IPS DF 4.7 (cell line): ENCODE measurements around the gene TPRA1.
"Not testable (repeated sequence)": the region's sequence is repeated elsewhere in the genome, so short reads cannot be mapped to it uniquely, and the experiment has no call there.

Source experiments
- DNase-seq: peaks from one replicate; pipeline ENCODE4 v3.0.0-alpha.2; 2013; ENCODE audit warnings: low spot score; ENCODE audit errors: extremely low read depth

Gene TPRA1

GRCh38 chr3:127616836-127617605 lies 26.5 kb upstream of the TPRA1 start:
- no peak for DNase-seq

DNA sequence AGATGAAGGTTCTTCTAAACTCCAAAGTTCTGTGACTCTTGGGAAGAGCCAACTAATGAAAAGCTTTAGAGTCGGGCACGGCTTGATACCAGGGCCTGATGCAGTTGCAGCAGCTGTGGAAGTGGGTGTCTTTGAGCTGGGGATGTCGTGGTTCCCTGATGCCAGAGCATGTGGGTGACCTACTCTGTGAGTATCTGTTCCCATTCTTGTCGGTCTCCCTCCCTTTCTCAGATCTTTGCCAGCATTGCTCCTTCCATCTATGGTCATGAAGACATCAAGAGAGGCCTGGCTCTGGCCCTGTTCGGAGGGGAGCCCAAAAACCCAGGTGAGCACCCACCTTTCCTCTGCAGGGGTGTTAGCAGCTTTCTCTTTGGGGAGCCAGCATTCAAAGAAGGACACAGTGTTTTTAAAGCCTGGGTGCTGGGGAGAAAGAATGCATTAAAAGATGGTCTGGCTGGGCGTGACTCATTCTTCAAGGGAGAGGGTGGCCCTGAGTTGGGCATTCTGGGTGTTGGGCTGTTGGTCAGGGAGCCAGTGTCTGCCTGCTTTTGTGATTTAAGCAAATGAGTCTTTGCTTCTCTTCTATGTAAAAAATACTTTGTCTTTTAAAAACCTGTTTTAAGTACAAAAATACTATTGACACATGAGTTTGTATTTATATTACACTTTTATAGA lies 25.2 kb upstream of the TPRA1 start:
- DNase-seq = no peak

GRCh38 chr3:127614928-127615589 lies 24.5 kb upstream of the TPRA1 start:
- DNase-seq = no peak

- no peak for DNase-seq
These were observed 22.9 kb upstream of the TPRA1 start for GRCh38 chr3:127613406-127613805.

- no peak for DNase-seq
These were observed 22.4 kb upstream of the TPRA1 start for GRCh38 chr3:127612966-127613365.

DNA sequence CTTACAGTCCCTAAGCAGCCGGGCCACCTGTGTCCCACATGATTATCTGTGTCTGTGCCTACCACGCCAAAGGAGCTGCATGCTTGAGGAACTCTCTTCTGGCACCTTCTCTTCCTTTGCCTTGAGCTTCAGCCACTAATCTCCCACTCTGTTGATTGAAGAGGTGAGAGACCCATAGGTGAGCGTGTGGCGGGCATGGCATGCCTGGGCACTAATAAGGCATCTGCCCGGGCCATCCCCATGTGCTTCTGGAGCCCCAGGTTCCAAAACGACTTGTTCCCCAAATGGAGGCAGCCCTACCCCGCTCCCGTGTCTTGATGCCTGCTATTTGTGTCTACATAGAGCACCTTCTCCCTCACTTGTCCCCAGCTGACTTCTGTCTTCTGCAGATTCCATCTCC lies 20.7 kb upstream of the TPRA1 start:
- DNase-seq = no peak

DNA sequence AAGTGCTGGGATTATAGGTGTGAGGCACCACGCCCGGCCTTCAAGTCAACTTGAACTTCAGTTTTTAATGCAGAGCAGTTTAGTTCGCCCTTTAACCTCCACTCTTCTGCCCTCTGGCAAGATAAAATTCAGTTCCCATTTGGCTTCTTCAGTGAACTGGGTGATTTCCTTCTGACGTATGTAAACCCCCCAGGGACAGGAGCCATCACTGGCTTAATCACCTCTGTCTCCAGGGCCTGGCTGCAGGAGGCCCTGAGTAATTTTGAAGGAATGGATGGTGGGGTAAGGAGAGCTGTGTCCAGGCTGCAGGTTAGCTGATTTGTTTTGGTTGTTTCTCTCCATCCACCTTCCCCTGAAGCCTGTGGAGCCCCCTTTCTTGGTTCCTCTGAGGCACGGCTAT lies 19.6 kb upstream of the TPRA1 start:
- no peak for DNase-seq

- DNase-seq = no peak
These were observed 17.8 kb upstream of the TPRA1 start for GRCh38 chr3:127608362-127608718.

DNA sequence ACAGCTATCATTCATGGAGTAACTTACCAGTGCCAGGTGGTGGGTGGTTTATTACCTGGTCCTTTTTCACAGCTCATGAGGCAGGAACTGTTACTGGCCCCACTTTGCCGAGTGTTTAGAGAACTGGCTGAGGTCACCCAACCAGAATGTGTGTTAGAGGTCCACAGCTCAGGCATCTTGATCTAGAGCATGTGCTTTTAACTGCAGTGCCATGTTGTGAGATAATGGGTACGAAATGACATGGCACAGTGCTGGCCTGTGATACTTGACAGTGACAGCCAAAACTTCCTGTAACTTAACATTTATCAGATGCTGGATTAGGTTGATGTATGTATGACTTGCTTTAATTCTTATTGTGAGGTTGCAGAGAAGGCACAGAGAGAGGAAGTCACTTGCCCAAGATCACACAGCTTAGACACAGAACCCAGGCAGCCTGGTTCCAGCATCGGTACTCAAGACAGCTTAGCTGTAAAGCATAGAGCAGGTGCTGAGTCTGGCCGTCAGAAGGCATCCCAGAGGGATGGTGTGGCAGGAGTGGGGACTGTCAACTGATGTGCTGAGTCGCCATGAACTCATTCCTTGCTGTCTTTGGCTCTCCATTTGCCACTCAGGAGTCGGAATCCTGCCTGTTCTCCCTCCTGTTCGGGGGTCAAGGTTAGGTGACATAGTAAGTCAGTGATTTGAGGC lies 17.3 kb upstream of the TPRA1 start:
- no peak for DNase-seq

DNA sequence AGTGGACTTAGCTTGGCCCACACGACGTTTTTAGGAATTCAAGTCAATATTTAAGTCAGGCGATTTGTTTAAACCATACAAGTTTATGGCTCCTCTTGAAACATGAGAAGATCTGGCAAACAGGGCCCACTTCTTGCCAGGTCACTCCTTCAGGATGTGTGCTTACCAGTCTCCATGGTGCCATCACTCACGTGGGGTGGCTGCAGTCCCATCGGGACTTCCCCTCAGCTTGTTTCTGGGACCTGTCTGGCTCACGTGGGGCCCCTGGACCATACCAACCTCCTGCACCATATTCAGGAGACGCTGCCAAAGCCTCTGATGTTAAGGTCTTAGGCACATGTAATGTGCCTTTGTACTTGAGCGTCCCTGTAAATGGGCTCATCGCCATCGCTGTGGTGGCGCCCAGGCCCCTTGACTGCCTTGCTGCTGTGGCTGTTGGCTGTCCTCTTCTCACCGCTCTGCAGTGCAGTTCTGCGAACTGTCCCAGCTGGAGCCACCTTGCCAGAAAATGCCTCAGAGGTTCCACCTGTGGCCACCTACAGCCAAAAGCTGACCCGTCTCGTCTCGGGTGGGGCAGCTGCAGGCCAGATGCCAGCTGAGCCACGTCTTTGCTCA lies 16.6 kb upstream of the TPRA1 start:
- DNase-seq = no peak

DNA sequence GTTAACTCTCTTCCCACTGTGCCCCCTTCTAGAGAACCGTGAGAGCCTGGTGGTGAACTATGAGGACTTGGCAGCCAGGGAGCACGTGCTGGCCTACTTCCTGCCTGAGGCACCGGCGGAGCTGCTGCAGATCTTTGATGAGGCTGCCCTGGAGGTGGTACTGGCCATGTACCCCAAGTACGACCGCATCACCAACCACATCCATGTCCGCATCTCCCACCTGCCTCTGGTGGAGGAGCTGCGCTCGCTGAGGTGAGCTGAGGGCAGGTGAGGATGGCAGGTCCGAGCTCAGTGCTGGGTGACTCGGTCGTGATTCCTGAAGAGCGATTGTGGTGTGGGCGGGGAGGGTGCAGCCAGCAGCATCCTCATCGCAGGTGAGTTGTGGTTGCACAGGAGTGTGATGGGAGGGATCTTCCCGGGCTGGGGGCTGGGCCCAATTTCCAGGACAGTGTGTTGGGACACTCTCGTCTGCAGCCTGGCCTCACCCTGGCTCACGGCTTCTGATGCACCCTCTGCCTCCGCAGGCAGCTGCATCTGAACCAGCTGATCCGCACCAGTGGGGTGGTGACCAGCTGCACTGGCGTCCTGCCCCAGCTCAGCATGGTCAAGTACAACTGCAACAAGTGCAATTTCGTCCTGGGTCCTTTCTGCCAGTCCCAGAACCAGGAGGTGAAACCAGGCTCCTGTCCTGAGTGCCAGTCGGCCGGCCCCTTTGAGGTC lies 15.7 kb upstream of the TPRA1 start:
- no peak for DNase-seq

- DNase-seq = not testable (repeated sequence)
These were observed 15.0 kb upstream of the TPRA1 start for GRCh38 chr3:127605547-127605946.

DNA sequence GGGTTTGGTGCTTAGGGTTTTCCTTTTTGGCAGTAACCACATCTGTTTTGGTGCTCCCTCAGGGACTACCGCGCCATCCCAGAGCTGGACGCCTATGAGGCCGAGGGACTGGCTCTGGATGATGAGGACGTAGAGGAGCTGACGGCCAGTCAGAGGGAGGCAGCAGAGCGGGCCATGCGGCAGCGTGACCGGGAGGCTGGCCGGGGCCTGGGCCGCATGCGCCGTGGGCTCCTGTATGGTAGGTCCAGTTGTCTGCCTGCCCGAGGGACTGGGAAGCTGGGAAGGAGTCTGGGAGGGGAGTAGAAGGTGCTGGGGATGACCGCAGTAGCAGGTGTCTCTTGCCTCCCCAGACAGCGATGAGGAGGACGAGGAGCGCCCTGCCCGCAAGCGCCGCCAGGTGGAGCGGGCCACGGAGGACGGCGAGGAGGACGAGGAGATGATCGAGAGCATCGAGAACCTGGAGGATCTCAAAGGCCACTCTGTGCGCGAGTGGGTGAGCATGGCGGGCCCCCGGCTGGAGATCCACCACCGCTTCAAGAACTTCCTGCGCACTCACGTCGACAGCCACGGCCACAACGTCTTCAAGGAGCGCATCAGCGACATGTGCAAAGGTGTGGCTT lies 14.1 kb upstream of the TPRA1 start:
- no peak for DNase-seq

GRCh38 chr3:127604035-127604434 lies 13.5 kb upstream of the TPRA1 start:
- no peak for DNase-seq

- no peak for DNase-seq
These were observed 10.4 kb upstream of the TPRA1 start for GRCh38 chr3:127600749-127601456.

GRCh38 chr3:127598841-127599570 lies 8.5 kb upstream of the TPRA1 start:
- no peak for DNase-seq

DNA sequence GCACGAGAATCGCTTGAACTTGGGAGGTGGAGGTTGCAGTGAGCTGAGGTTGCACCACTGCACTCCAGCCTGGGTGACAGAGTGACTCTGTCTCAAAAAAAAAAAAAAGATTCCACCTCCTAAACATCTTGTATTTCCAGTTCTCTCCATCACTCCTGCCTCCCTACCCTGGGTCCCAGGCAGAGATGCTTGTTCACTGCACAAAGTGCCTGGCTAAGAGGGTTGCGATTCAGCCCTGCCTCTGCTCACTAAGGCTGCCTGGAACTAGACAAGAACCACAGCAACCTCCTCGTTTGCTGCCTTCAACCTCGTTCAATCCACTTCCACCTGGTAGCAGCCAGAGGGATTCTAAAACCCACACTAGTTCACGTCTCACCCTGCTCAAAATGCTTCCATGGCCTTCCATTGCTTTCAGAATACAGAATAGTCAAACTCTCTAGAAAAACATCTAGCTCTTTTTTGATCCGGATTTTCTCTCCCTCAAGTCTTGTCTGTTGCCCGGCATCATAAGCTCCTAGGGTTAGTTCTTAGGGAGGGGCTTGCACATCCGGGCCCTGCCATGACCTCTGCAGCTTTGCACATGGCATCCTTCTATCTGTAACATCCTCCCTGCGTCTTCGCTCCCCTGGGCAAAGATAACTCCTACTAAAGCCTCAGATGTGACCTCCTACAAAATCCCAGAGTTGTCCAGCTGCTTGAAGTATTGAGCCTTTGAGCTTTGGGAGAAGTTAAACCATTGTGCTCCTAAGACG lies 6.7 kb upstream of the TPRA1 start:
- no peak for DNase-seq

GRCh38 chr3:127595303-127595702 lies 4.8 kb upstream of the TPRA1 start:
- DNase-seq = no peak
